GM18868 (cell line): ENCODE measurements around the gene NKD1.

Experiments used
- ATAC-seq: cut with Tn5 transposase; IDR thresholded peaks from one replicate; pipeline ENCODE4 v1.9.1; 2021; ENCODE audit warnings: mild to moderate bottlenecking, moderate library complexity; ENCODE audit not compliant: unreplicated experiment

NKD1 gene

DNA sequence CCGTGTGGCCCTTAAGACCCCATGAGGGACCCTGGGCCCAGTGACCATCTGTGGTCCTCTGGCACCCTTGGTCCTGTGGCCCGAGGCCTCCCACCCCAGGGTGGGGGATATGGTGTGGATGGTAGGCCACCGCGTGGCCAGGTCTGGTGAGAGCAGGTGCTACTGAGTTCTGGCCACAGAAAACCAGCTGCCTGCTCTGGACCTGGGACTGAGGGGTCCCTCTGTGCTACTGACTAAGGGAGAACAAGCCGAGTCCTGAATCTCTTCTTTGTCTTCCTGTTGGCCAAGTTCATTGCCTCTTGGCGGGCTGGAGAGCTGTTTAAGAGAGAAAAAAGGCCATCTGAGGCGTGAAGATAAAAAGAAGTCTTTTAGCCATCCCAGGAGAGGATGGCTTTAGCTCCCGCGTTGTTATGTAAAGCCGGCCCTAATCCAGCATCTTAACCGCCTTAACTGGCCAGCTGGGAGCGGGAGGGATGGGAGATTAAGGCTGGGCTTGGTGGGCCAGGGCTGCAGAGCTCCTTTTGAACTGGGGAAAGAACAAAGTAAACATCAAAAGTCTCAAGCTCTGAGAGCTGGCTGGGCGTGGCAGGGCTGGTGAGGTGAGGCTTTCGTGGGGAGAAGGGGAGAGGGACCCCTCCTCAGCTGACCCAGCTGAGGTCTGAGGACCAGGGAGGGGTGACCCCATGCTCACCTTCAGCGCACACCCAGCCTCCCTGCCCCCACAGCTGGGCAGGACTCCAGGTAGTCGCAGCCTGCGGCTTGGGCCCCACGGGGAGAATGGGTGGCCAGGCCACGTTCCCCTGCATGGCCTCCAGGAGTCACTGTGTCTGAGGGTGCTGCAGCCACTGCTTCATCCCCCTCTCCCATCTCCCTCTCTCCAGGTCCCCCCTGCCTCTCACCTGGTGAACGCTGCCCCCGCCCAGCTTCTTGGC lies 62.4 kb downstream of the NKD1 start:
- no peak for ATAC-seq

DNA sequence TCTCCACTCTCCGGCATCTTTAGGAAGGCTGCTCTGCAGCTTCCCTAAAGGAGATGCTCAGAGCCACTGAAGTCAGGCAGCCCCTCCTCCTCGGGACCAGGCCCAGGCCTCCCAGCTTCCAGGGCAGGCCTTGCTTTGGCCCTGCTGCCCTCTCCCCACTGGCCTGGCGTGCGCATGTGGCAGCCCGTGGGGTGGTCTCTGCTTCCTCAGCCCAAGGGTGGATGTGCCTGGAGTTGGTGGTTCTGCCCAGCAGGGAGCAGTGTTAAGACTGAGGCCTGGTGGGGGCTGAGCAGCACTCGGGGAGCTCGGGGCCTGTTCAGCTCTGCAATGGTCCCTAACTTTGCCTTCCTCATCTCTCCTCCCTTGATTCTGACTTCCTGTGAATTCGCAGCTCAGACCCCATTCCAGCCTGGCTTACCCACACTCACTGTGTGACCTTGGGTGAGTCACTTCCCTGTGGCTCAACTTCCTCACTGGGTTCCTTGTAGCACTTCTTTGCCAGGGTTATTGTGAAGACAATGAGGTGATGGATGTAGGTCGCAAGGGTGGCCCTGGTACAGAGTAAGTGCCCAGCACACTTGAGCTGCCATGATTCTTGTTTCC lies 63.2 kb downstream of the NKD1 start:
- ATAC-seq = no peak

DNA sequence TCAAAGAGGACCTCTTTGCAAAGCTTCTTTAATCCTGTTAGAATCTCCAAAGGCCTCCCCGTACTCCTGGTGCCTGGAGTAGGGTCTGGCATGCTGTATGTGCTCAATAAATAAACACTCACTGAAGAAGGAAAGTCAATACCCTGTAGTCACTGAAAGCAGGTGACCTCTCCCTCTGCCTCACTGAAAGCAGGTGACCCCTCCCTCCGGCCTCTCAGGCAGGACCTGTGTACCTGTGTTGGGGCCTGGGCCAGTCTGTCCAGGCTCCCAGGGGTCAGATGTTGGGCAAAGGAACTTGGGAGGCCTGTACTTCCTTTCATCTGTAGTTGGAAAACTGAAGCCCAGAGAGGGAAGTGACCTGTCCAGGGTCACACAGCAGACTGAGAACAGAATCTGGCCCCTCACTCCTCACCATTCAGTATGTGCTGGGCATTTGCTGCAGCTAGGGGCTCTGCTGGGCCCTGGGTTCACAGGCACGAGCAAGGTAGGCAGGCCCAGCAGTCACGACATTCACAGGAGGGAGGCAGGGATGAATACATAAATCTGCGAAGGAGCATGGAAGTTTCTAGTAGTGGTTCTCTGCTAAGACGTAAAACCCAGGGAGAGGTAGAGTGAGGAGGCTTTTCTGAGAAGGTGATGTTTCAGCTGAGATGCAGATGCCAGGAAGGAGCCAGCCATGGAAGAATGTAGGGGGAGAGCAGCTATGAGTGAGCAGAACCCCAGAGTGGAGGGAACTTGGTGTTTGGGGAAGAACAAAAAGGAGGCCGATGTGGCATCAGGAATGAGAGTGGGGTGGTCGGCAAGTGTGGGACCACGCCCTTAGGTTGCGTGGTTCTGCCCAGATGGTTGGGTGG lies 64.0 kb downstream of the NKD1 start:
- no peak for ATAC-seq

DNA sequence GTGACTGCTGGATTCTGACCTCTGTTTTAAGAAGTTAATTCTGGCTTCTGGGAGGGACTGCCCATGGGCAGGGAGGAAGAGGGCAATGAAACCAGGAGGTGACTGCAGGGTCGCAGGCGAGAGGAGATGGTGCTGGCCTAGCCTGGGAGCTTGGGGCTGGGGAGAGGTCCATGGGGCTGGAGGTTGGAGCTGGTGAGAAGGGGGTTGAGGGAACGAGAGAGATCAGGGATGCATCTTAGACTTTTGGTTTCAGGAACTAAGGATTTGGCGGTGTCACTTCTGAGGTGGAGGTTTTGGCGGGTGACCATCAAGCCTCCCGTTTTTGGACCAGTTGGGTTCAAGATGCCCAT lies 64.6 kb downstream of the NKD1 start:
- no peak for ATAC-seq

DNA sequence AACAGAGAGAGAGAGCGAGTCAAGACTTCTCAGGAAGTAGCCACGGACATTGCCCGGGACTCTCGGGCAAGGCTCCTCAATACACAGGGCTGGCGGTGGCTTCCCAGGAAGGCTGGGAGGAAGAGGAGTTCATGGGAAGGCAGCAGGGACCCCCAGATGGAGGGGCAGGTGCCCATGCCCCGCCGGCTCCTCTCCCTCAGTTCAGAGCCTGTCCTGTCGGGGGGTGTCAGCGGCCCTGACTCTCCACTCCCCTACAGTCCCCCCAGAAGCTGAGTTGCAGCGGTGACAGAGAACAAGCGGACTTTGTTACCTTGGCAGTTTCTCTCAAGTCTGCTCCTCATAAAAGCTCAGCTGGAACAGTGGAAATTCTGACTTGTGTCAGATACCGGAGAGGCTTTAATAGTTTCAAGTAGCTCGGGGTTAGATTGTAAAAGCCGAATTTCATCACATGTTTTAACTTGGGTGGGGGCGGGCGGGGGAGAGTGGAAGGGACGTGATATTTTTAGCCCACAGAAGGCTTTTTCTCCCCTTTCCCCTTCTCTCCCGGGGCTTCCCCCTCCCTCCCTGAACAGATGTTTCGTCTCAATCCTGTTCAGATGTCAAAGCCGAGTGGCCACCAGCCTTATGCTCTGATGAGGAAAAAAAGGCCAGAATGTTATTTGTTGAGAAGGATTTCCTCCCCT lies 65.2 kb downstream of the NKD1 start:
- ATAC-seq = no peak

DNA sequence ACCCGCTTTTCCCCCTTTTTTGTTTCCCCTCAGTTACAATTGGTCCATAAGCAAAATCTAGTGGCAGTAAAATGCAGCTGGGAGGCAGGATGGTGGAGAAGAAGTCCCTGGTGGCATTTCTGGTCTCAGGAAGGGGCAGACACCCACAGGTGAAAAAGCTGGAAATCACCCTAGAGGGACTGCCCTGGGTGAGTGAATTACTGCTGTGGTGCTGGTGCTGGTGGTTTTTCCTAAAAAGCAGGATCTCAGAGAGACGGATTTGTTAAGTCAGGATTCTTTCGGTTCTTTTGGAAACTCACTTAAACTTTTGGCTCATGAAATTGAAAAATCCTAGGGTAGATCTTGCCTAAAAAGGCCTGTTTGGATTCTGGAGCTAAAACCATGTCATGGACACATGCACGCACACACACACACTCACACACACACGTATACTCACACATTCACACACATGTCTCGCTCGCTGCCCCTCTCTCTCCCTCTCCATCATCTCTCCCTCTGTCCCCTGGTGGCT lies 65.8 kb downstream of the NKD1 start:
- no peak for ATAC-seq

DNA sequence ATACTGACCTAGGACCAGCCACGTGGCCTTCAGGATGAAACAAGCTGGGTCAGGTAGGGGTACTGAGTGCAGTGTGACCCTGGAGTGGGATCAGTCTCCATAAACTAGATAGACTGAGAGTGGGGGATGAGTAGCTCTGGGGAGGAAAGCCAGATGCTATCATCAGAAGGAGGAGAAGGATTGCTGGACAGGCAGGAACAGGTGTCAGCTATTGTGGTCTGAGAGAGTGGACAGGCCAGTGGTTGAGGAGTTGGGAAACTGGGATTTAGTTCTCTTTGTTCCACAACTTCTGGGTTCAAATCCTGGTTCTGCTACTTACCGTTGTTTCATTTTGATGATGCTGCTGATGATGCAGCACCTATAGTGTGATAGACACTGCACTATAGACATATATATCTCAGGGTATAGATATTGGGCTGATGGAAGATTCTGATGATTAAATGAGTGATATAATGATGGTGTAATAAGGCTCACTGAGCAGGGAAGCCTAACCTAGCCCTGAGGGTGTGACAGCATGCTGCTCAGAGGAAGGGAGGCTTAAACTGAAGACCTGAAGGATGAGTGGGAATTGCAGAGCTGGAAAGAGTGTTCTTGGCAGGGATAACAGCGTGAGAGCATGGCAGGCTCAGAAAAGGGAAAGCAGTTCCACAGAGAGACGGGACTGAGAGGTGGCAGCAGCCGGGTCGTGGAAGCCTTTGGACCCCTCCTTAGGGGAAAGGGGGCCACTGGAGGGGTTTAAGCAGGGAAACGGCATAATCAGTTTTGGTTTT lies 66.9 kb downstream of the NKD1 start:
- no peak for ATAC-seq

DNA sequence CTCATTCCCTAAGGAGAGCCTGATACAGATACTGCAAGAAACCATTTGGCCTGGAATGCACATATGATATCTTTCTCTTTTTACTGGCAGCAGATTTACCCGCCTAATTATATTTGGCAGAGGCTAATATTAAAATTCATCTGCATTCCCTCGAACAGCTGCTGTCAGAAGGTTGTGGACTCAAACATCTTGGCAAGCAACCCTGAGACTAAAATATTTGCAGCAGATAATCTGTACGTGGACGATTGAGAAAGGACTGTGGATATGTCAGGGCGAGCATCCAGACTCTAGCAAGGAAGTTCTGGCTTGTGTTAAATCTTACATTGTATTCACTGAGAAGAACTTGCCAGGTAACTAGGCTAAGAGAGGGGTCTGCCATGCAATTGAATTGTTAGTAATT lies 67.7 kb downstream of the NKD1 start:
- ATAC-seq = no peak

DNA sequence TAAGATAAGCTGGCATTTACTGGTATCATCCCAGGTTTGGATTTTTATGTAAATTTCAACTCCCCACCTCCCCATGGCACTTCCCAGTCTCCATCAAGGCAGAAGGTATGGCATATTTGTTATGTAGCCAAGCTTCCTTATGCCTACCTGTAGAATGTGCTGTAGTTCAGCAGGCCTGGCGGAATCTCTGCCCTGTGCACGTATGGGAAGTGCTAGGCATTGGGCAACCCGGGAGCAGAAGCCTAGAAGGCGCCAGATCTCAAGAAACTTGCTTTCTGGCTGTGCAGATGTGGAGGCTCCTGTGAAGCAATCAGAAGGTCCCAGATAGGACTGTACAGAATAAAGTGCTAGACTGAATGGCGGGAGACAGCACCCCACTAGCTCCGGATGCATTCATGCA lies 68.2 kb downstream of the NKD1 start:
- no peak for ATAC-seq

DNA sequence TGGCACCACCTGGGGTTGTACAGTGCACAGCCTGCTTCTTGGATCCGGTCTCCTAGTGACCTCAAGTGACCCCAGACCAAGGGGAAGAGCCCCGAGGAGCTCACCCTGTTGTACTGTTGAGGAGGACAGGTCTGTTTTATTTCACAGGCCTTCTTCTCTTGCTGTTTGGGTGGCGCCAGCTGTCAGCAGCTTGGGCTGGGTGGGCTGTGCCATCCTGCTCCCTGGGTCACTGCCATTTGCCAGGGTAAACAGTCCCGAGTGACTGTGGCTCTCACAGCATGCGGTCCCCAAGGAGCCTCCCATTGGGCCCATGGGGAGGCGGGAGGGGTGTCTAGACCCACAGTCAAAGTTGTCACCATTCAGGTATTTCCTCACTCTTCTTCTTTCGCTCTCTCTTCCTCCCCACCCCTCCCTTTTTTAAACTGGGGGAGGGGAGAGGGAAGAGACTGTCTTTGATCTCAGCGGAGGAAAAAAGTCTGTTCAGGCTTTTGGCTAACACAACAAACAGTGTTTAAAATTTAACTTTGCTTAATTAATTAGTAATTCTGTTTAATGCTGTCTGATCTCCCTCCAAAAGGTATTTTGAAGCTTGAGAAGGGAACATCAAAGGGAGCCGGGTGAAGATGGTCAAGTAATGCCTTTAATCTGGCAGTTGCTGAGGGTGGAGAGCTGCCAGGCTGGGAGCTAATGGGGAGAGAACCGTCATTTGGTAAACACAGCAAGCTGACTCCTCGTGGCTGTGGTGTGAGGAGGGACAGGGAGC lies 68.9 kb downstream of the NKD1 start:
- no peak for ATAC-seq

DNA sequence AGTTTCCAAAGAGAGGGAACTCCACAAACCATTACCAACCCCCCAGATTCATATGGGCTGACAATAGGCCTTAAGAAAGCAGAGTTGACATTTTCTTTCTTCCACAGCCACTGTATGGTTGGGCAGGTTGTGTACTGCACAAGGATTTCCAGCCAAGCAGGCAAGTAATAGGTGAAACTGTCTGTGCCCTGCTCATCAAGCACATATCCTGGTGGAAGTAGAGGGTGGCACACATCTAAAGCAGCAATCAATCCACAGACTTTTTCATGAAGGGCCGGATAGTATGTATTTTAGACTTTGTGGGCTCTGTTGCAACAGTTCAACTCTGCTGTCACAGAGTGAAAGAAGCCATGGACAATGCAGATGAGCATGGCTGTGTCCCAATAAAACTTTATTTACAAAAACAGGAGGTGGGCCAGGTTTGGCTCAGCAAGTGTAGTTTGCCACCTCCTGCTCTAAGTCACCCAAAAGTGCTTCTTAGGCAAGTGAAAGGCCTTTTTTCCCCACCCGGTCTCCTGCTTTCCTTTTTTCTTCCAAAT lies 69.5 kb downstream of the NKD1 start:
- ATAC-seq = no peak

DNA sequence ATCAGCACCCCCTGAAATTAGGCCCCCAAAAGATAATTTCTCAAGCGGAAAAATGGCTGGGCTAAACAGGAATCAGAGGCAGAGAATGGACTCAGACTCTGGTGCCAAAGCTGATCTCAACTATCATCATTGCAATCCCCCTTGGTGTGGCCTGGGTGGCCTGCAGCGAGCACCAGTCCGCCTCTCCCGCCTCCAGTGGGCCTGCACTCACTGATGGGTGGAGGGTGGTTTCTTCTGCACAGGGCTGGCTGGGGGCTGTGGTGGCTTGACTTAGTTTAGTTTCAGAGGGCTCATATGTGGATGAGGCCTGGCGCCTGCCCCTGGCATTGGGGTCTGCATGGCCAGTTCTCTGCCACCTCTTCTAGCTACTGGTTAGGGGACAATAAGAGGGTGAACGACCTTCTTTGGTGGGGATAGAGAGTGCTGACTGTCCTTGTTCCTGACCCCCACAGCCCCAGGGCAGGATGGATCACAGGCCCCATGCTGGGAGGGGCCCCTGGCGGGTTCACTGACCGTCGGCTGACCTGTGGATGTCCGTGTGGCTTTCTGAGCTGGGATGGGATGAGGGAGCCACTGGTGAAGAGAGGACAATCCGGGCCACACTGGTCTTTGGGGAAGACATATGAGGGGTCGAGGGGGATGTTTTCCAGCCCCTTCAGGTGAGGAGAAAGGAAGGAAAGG lies 70.2 kb downstream of the NKD1 start:
- ATAC-seq = no peak

DNA sequence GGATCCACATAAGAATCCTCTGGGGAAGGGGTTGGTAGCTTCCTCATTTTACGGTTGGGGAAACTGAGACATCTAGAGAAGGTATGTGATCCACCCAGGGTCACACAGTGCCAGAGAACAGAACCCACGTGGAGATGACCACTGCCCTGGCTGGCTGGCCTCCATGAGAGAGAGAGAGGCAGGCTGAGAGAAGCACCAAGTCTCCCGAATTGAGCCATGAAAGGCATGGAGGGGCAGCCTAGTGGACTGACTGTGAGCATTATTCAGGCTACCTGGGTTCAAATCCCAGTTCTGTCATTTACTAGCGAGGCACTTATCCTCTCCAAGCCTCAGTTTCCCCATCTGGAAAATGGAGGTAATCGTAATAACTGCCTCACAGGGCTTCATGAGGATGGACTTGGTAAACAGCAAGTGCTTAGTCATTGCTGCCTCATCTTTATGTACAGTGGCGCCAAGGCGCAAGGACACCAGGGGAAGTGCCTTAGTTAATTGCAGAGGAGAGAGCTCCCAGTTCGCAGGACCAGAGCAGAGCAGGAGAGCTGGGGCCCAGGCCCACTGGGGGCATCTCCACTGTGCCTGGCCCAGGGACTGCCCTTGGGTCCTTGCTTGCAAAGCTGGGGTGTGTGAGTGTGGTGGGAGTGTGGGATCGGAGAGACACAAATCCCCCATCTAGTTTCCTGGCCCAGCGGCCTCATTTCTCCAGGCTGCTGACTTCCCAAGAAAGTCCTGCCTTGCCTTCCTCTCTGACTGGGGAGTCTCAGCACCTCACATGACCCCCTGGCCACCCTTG lies 71.7 kb downstream of the NKD1 start:
- ATAC-seq = no peak

DNA sequence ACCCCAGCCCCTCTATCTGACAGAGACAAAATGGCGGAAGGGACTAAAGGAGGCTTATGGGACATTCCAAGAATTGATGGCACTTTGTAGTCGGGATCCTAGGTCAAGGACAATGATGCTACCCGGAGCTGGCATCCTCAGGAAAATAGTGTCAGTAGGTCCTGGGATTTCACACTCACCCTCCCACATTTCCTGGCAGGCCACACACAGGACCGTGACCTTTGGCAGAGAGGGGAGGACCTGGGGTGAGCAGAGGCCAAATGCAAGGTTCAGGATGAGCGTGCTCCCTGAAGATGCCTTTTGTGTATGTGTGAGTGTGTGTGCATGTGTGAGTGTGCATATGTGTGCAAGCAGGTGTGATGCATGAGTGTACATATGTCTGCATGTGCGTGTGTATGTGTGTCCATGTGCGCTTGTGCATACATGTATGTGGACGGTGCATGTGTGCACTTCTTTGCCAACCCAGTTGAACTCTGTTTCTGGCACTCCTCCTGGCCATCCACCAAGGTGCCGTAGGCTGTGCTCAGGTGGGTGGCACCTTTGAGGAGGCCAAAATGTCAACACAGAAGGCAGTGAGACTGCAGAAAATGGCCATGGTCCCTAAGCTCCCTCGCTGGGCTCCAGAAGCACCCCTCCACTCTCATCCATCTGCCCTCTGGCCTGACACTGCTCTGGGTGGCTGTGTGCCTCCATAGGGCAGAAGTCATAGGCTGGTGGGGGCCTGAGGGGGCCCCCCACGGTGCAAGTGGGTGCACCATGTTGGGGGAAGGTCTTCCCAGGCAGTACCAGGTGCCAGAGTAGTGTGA lies 72.7 kb downstream of the NKD1 start:
- no peak for ATAC-seq

DNA sequence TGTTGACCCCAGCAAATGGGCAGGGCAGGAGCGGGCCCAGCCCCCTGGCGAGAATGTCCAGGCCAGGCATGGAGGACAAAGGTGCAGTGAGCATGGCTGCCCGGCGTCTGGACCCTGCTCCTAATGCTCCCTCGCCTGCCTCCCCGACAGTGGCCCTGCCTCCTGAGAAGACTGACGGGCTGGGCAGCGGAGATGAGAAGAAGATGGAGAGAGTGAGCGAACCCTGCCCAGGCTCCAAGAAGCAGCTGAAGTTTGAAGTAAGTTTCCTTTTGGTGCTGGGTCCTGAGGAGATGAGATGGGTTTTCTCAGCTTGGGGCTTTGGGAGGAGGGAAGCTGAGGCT lies 73.2 kb downstream of the NKD1 start:
- no peak for ATAC-seq

DNA sequence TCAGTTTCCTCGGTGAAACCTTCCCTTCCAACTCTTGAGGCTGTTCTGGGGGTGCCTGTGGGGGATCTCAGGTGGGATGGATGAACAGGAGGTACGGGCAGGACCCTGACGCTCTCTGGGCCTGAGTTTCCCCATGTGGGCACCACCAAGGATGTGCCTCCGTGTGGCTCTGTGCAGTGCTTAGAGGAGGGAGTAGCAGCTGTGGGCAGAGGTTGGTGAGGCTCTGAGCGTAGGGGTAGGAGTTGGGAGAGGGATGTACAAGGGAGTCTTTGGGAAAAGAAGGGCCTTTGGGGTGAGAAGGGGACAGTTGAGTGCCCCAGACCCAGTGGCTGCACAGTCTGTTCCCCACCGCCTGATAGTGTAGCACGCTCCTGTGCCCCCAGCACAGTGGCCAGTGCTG lies 73.8 kb downstream of the NKD1 start:
- no peak for ATAC-seq
